GM21526 (cell line): ENCODE data around the gene RARRES2.

ENCODE experiments used
- ATAC-seq: cut with Tn5 transposase; IDR thresholded peaks from one replicate; pipeline ENCODE4 v1.9.1; 2021; ENCODE audit warnings: moderate library complexity; ENCODE audit not compliant: unreplicated experiment, low FRiP score

The RARRES2 gene

DNA sequence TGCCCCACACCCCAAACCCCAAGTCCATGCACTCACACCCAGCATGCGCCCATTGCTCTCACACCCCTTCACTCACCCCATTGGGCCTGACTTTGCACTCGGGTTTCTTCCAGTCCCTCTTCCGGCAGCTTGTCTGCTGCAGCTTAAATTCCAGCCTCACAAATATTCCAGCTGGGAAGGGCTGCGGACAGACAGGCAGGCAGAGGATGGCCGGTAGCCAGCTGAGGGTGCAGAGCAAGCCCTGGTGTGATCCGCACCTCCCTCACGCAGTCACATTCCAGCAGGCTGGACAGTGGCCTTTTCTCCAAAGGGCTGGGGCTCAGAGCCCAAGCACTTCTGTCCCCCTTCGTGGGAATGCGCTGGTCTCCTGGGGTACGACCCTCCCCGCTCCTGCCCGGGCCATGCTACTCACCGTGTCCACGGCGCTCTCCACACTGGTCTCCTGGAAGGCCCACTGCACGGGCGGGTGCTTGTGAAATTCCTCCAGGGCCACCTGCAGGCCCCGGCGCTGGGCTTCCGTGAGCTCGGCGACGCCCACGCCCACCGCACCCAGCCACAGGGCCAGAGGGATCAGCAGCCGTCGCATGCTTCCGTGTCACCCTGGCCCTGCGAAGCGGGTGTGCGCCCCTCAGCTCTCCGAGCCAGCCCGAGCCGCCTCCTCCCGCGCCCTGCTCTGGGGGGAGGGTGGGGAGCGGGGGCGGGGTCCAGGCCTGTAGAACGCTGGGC is 1.2 kb downstream of the RARRES2 start:
- ATAC-seq: no peak

DNA sequence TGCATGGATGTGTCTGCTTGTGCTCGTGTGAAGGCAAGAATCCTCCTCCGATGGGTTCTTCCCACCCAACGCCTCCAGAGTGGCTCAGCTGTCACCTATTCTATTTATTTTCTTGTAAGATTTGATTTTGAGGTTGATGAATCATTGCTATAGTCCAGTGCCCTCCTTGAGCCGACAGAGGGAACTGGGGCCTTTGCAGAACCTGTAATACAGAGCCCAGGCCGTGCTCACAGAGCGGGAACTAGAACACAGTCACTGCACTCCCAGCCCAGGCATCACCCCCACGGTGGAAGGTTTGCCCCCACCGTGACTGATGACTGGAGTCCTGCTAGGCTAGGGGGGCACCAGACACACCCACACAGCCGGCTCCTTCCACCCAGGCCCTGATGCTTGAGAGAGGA is 2.0 kb downstream of the RARRES2 start:
- no peak for ATAC-seq

DNA sequence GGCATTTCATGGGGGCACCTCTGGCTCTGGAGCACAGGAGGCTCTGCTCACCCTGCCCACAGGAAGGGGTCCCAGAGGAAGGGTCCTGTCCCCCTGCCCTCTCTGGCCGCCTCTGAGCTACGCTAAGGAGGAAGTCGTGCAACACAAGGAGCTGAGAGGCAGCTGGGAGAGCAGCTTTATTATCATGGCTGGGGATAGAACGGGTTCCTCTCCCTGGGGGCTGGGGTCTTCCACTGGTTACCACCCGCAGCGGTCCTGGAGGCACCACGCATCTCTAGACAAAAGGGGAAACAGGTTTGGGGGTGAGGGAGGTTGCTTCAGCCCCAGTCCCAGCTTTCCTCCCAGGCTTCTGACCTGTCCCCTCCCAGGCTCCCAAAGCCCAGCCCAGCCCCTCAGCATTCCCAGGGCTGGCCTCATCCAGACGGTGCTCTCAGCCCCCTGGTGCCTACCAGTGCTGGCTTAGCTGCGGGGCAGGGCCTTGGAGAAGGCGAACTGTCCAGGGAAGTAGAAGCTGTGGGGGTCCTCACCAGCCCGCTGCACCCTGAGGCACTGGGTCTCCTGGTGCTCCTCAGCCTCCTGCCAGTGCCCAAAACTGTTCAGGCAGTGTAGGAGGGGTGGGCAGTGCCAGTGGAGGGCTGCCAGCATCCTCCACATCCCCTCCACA is 3.1 kb downstream of the RARRES2 start:
- ATAC-seq: no peak

- ATAC-seq: no peak
Observed at GRCh38 chr7:150337659-150338081, 3.8 kb downstream of the RARRES2 start.

DNA sequence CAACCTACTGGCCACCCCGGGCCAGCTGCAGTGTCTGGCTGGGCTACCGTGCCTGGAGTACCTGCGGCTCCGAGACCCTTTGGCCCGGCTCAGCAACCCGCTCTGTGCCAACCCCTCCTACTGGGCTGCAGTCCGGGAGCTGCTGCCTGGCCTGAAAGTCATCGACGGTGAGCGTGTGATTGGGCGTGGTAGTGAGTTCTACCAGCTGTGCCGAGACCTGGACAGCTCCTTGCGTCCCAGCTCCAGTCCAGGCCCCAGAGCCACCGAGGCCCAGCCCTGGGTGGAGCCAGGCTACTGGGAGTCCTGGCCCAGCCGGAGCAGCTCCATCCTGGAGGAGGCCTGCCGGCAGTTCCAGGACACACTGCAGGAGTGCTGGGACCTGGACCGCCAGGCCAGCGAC is 4.2 kb downstream of the RARRES2 start:
- ATAC-seq: no peak

GRCh38 chr7:150336746-150337145 is 4.7 kb downstream of the RARRES2 start:
- no peak for ATAC-seq

GRCh38 chr7:150335774-150336112 is 5.7 kb downstream of the RARRES2 start:
- ATAC-seq: no peak

DNA sequence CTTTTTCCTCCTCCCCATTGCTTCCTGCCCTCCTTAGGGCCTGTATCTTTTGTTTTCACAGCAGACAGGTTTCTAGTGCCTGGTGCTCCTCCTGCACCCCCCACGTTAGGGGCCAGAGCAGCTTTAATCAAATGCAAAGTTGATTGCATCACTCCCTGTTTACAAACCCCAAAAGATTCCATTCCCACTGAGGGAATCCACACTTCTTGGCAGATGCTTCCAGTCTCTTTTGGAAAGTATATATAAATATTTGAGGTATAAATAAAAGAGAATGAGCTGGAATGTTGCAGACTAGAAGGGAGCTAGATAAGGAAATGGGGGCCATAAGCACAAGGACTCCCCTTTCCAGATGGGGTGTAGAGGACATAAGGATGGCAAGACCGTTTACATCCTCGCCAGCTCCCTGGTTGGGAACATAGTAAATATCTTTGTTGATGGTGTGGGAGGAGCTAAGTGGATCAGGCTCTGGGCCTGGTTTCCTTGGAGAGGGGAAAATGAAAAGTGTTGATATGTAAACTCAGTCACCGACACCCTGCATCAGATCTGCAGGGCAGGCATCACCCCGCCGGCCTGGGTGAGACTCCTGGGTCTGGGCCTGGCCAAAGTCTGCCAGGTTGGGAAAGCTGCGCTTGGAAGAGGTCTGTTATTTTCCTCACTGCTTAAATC is 6.2 kb downstream of the RARRES2 start:
- ATAC-seq: no peak

DNA sequence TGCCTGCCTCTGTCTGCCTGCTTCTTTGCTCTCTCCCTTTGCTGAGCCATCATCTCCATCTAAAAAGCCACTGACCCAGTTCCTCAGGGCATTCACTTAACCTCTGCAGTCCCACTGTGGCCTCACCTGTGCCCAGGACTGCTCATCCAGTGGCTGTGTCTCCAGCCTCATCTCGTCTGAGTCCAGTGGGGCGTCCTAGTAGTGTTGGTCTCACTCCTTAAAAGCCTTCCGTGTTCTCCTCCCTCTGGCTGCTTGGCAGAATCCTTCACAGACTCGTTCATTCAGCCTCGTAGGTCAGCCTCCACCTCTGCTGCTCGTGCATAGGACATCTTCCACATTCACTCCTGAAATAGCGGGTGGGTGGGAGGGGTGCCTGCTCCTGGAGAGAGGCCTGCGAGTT is 7.3 kb downstream of the RARRES2 start:
- no peak for ATAC-seq

- ATAC-seq: no peak
Observed at GRCh38 chr7:150333659-150334058, 7.8 kb downstream of the RARRES2 start.

GRCh38 chr7:150332852-150333635 is 8.4 kb downstream of the RARRES2 start:
- ATAC-seq: no peak

DNA sequence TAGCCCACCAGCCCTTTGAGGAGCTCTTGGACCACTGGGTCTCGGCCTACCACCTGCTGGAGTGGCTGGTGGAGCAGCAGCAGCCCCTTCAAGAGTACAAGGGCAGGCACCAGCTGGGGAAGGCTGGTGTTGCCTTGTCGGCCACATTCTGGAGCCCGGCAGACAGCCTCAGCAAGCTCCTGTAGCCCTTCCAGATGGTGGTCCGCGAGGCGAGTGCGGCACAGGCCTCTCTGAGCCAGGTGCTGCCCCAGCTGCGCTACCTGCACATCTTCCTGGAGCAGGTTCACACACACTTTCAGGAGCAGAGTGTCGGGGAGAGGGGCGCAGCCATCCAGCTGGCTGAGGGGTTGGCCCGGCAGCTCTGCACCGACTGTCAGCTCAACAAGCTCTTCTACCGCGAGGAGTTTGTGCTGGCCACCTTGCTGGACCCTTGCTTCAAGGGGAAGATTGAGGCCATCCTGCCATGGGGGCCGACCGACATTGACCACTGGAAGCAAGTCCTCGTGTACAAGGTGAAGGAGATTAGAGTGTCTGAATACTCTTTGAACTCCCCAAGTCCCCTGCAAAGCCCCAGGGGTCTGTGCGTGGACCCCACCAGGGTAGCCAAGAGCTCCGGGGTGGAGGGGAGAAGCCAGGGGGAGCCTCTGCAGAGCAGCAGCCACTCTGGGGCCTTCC is 11.1 kb downstream of the RARRES2 start:
- ATAC-seq: no peak

DNA sequence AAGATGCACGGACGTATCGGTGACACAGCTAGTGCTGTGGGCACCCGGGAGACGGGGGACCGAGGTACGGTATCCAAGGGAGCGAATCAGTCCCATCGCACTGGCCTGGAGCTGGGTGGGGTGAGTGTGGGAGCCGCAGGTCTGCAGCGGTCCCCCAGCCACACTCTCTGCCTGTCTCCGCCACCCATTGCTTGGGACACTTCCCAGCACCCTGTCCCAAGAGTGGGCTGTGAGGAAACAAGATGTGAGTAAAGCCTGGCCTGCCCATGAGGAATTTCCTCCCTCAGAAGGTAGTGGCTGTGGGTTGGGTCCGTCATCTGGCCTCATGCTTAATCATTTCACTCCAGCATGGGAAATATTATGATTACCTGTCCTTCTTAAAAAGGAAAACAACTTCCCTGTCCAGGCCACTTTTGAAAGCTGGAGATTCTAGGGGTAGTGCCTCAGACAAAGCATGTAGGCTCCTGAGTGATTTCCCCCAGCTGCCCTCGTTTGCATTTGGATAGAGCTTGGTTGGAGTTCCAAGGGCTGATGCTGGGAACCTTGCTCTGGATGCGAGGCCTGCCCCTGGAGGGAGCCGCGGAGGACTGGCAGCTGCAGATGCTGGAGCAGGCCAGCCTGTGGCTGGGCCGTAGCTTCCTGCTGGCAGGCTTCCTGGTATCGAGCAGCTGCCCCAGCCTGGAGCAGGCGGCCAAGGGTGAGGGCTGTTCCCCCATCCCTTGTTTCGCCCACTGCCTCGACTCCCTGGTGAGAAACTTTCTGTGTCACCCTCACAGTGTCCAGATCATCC is 11.9 kb downstream of the RARRES2 start:
- ATAC-seq: no peak

DNA sequence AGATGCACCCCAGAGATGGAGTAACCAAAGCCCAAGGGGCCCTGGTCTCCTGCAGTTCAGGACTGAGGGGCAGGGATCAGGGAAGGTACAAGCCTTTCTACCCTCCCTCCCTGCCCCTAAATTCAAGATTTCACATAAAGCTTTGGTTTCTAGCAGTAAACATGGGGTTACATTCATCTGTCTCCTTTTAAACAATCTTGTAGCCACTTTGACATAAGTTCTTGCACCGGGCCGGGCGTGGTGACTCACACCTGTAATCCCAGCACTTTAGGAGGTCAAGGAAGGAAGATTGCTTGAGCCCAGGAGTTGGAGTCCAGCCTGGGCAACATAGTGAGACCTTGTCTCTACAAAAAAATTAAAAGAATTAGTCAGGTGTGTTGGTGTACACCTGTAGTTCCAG is 14.1 kb downstream of the RARRES2 start:
- no peak for ATAC-seq

DNA sequence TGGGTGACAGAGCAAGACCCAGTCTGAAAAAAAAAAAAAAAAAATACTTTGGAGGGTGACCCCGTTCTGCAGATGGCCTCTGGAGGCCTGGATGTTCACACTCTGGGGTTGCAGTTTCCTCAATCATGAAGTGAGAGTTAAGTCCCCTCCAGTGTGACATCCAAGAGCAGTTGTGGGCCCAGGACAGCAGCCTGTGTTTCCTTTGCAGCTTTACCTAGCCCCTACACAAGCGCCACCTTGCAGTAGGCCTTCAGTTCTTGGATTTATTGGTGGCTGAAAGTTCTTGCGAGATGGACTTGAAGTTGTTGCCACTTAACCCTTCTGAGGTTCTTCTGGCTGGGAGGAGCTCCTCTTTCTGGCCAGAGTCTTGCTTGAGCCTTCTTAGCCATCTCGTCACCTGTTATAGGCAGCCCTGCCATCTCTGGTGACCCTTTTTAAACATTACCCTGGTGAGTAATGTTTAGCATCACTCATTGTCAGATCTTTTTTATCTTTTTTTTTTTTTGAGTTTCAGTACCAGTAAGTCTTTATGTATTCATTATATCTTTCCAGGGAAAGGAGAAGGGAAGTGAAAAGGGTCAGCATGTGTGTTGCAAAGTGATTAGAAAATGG is 14.7 kb downstream of the RARRES2 start:
- no peak for ATAC-seq

DNA sequence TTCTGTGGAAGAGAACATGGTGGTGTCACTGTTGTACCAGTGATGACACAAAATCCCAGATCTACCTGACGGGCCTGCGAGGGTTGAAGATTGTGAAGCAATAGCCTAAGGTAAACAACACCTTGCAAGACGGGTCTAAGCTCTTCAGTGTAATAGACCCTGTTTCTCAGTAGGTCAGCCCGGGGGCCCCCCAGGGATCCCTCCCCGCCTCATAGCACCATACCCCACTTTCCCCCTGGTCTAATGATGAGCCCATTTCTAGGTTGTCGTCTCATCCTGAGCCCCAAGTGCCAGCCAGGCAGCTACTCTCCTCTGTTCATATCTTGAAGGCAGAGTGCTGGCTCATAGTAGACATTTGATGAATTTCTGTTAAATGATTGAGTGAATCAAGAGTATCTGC is 15.5 kb downstream of the RARRES2 start:
- no peak for ATAC-seq

DNA sequence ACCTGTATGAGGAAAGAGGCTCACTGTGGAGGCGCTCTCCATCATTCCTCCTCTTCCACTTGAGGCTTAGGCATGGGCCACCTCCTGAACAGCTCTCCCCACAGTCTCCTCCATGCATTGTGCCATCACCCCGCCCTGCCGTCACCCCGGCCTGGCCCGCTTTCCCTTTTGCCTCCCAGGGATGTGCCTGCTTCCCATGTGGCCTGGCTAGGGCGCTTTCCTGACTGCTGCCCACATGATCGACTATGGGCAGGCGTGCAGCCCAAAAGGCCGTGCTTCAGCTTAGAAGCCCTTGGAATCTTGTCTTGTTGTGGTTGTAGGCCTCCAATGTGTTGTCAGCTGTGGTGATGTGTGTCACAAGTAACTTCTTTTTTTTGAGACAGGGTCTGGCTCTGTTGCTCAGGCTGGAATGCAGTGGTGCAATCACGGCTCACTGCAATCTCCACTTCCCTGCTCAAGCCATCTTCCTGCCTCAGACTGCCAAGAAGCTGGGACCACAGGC is 16.3 kb downstream of the RARRES2 start:
- ATAC-seq: no peak

- ATAC-seq: no peak
Observed at GRCh38 chr7:150324373-150324961, 17.0 kb downstream of the RARRES2 start.
